Heart left ventricle (tissue), 16 donors: ENCODE data around the gene OR5AC2. TPM values are rescaled to one million over a fixed set of nuclear protein-coding genes. Genes with fewer than 3 reads are reported as not detected.

Source experiments
- ATAC-seq, 4 donors: fragments of 200-7000 bp; cut with Tn5 transposase; one replicate each; pipeline ENCODE4 v1.9.1; 2020 to 2022; ENCODE audit warnings: moderate library complexity in 4 of 4, mild to moderate bottlenecking in 3 of 4, moderate number of reproducible peaks in 1 of 4
- DNase-seq, 5 donors: peaks; one replicate each; pipeline ENCODE4 v3.0.0-alpha.2; 2020
- H3K27ac ChIP-seq, 12 donors: fragments of 200-600 bp; sonication (generic) in 4 of 12; one replicate each; pipeline versions ENCODE4 v1.5.0 to v1.8.0; 2016 to 2022; ENCODE audit warnings: mild to moderate bottlenecking in 2 of 12
- H3K27me3 ChIP-seq, 9 donors: fragments of 200-600 bp; sonication (generic) in 2 of 9; one replicate each; pipeline versions ENCODE4 v1.5.1 to v1.8.0; 2016 to 2022; ENCODE audit warnings: mild to moderate bottlenecking in 3 of 9
- H3K36me3 ChIP-seq, 9 donors: fragments of 200-600 bp; sonication (generic) in 2 of 9; one replicate each; pipeline versions ENCODE4 v1.5.0 to v1.8.0; 2018 to 2022; ENCODE audit warnings: mild to moderate bottlenecking in 2 of 9
- H3K4me1 ChIP-seq, 12 donors: fragments of 200-600 bp; sonication (generic) in 4 of 12; one replicate each; pipeline versions ENCODE4 v1.5.0 to v1.8.0; 2016 to 2022; ENCODE audit warnings: mild to moderate bottlenecking in 3 of 12
- H3K4me3 ChIP-seq, 12 donors: fragments of 200-600 bp; sonication (generic) in 4 of 12; one replicate each; pipeline versions ENCODE4 v1.5.0 to v1.8.0; 2017 to 2022; ENCODE audit warnings: mild to moderate bottlenecking in 9 of 12, moderate library complexity in 4 of 12
- H3K9me3 ChIP-seq, 12 donors: fragments of 200-600 bp; sonication (generic) in 4 of 12; one replicate each; pipeline versions ENCODE4 v1.5.0 to v1.8.0; 2016 to 2022; ENCODE audit warnings: mild to moderate bottlenecking in 1 of 12
- CTCF ChIP-seq, 12 donors: fragments of 200-600 bp; sonication (generic) in 4 of 12; IDR thresholded peaks; one replicate each; pipeline versions ENCODE4 v1.5.0 to v1.8.0; 2018 to 2022; ENCODE audit warnings: antibody characterized with exemption in 12 of 12, mild to moderate bottlenecking in 5 of 12
- POLR2A ChIP-seq, 2 donors: fragments of 450-650 bp; IDR thresholded peaks; one replicate each; pipeline ENCODE4 v1.6.1; 2017; ENCODE audit warnings: antibody characterized with exemption in 2 of 2, mild to moderate bottlenecking in 2 of 2, moderate library complexity in 2 of 2
- WGBS, 4 donors: extraction: QIAGEN DNeasy Blood & Tissue Kit in 2 of 4; methylation state at CpG; one replicate each; pipeline versions ENCODE4 v1.1.5 to v1.1.7; 2013 to 2018; 5-methylcytosine and 5-hydroxymethylcytosine counted together
- intact Hi-C, 10 donors: fragments of 100-400 bp; cut with DNase I; formaldehyde crosslinking; loops; one replicate each; pipeline versions ENCODE4 v1.11.1 to v1.14.2; 2022
- polyA plus RNA-seq, 2 donors: library from polyadenylated mRNA; stranded (reverse); fragments of 200-250 nt; gene quantifications; one replicate each; pipeline ENCODE4 v1.2.3, GENCODE V29; 2013
- total RNA-seq, 9 donors: library from RNA; depleted of rRNA in 2 of 9; stranded (reverse); fragments of >200 nt in 2 of 9; fragmentation: NEBNext Ultra II Directional in 3 of 9; extraction: Animal tissue kit (Norgen Biotek cat#: 25700) in 3 of 9; gene quantifications; one replicate each; pipeline versions ENCODE4 v1.1.0 to v1.2.4, GENCODE V29; 2016 to 2023
- donor health status: ischemic (EF 13 %, LVEDD 7.1; RV severe dilation, severe dysfunction).
- donor health status: healthy with polysubstance abuse.
- donor health status: DM: no; HTN: yes; CAD: no.
- donor health status: DM: no; HTN: no; CAD: no.
- donor health status: ischemic (EF 25% LVEDD 6.9; RV normal size, moderate dysfunction).
- donor health status: ischemic (EF 25% LVEDD 5.7; RV mildly dilated, moderate dysfunction).
- donor health status: healthy.
- donor health status: DM: yes; HTN: yes; CAD: no.
- donor health status: ischemic (EF 35%, LVEDD 5.7; RV mildly dilated, moderate dysfunction).
- donor health status: nonischemic (EF 11% LVEDD 7.7; RV severe dilation, severe dysfunction).
- donor health status: DM: yes; HTN: yes; CAD: no.
- donor health status: PGD.
- donor health status: ischemic (EF 29% LVEDD 5.4; RV normal size, mild dysfunction).
- donor health status: nonischemic (EF 23%, LVEDD 6.1; RV moderate dilation, normal function).

Gene OR5AC2
- total and polyA plus RNA-seq, 11 donors: not detected

GRCh38 chr3:98056035-98056434 lies 30.9 kb upstream of the OR5AC2 start:
- Histone ChIP-seq H3K27me3 (no peaks in the 10 kb centered on the region), H3K4me3 (no peak overlapping the region), H3K36me3 (no peaks in the 10 kb centered on the region), H3K4me1 (no peaks in the 10 kb centered on the region), H3K27ac (no peak overlapping the region), H3K9me3 (no peaks in the 10 kb centered on the region)
- intact Hi-C loops: loop anchor here in 1 of 10 donors (10.0 kb wide), 1 partner anchor 519 kb away; no protein-coding TSS in a partner anchor
- DNase-seq (peak in 1 of 5 donors; percentile 20), ATAC-seq (no peak)
- TF ChIP-seq CTCF (IDR thresholded peaks at IDR 0.05) (no peak), POLR2A (IDR thresholded peaks at IDR 0.05) (no peak)

- DNase-seq (no peak), ATAC-seq (no peak)
- WGBS, 4 donors: 83 to 93% (median 92%) methylated on average over 1 of the region's 1 CpG
- Histone ChIP-seq H3K36me3 (no peaks in the 10 kb centered on the region), H3K27ac (no peak overlapping the region), H3K27me3 (no peaks in the 10 kb centered on the region), H3K4me1 (no peaks in the 10 kb centered on the region), H3K4me3 (no peak overlapping the region), H3K9me3 (no peaks in the 10 kb centered on the region)
- TF ChIP-seq POLR2A (IDR thresholded peaks at IDR 0.05) (no peak), CTCF (IDR thresholded peaks at IDR 0.05) (no peak)
- intact Hi-C loops: loop anchor here in 1 of 10 donors (10.0 kb wide), 1 partner anchor 517 kb away; no protein-coding TSS in a partner anchor
Measured at GRCh38 chr3:98057631-98058030, 29.3 kb upstream of the OR5AC2 start.

GRCh38 chr3:98058244-98058960 lies 28.6 kb upstream of the OR5AC2 start:
- intact Hi-C loops: loop anchor here in 1 of 10 donors (10.0 kb wide), 1 partner anchor 516 kb away; no protein-coding TSS in a partner anchor
- WGBS, 4 donors: 25 to 39% (median 36%) methylated on average over 7 of the region's 7 CpGs
- no peak for ATAC-seq
- no peaks in the 10 kb centered on the region for H3K27me3 ChIP-seq
- TF ChIP-seq POLR2A (IDR thresholded peaks at IDR 0.05) (no peak), CTCF (IDR thresholded peaks at IDR 0.05) (no peak)
- DNase-seq: no peak
- no peak overlapping the region for H3K4me3 ChIP-seq
- H3K36me3 ChIP-seq: no peaks in the 10 kb centered on the region
- no peaks in the 10 kb centered on the region for H3K4me1 ChIP-seq
- no peak overlapping the region for H3K27ac ChIP-seq
- no peaks in the 10 kb centered on the region for H3K9me3 ChIP-seq

GRCh38 chr3:98068824-98069223 lies 18.1 kb upstream of the OR5AC2 start:
- H3K4me3 ChIP-seq: no peak overlapping the region
- H3K9me3 ChIP-seq: no peaks in the 10 kb centered on the region
- H3K36me3 ChIP-seq: no peaks in the 10 kb centered on the region
- H3K27me3 ChIP-seq: no peaks in the 10 kb centered on the region
- 23 to 52% (median 50%) methylated on average over 2 of the region's 2 CpGs for WGBS, 4 donors
- TF ChIP-seq POLR2A (IDR thresholded peaks at IDR 0.05): no peak
- peak in 1 of 12 donors; percentile 16 for TF ChIP-seq CTCF (IDR thresholded peaks at IDR 0.05)
- intact Hi-C loops: no loop called here
- H3K4me1 ChIP-seq: no peaks in the 10 kb centered on the region
- no peak overlapping the region for H3K27ac ChIP-seq
- DNase-seq: no peak
- no peak for ATAC-seq
